CD4-positive, CD25-positive, alpha-beta regulatory T cell (primary cell): ENCODE data around the gene RCOR3. TPM values are rescaled to one million over a fixed set of nuclear protein-coding genes. Genes with fewer than 3 reads are reported as not detected.
"Not testable (repeated sequence)": the region's sequence is repeated elsewhere in the genome, so short reads cannot be mapped to it uniquely, and the experiment has no call there.

Source experiments
- ATAC-seq, 2 donors: fragments of 150-1000 bp; cut with Tn5 transposase; one replicate each; pipeline ENCODE4 v1.10.0; 2021; ENCODE audit warnings: low read depth in 2 of 2, moderate number of reproducible peaks in 2 of 2, moderate library complexity in 1 of 2
- DNase-seq, 3 donors: peaks; one replicate each; pipeline versions ENCODE4 v3.0.0 to v3.0.0-alpha.2; 2012 to 2022; ENCODE audit warnings: mixed read lengths in 1 of 3
- H3K27ac ChIP-seq: one replicate; pipeline ENCODE4 v1.7.0; 2013; ENCODE audit warnings: mild to moderate bottlenecking, low read length; ENCODE audit not compliant: insufficient read depth, poor library complexity, severe bottlenecking
- H3K27me3 ChIP-seq: one replicate; pipeline ENCODE4 v1.7.0; 2013; ENCODE audit warnings: low read length; ENCODE audit not compliant: control insufficient read depth, insufficient read depth
- H3K36me3 ChIP-seq: one replicate; pipeline ENCODE4 v1.7.0; 2013; ENCODE audit warnings: mild to moderate bottlenecking, low read length, moderate library complexity; ENCODE audit not compliant: control insufficient read depth, insufficient read depth
- H3K4me1 ChIP-seq: 2 replicates; pipeline ENCODE4 v1.7.0; 2013; ENCODE audit warnings: mild to moderate bottlenecking, low read length; ENCODE audit not compliant: insufficient read depth, control insufficient read depth, poor library complexity, severe bottlenecking
- H3K4me3 ChIP-seq: one replicate; pipeline ENCODE4 v1.7.0; 2013; ENCODE audit warnings: low read depth, mild to moderate bottlenecking, low read length, moderate library complexity
- H3K9me3 ChIP-seq, 2 experiments: 1 replicate in 1 of 2; 2 replicates in 1 of 2; pipeline ENCODE4 v1.7.0; 2013; ENCODE audit warnings: low read length in 2 of 2, mild to moderate bottlenecking in 1 of 2, moderate library complexity in 1 of 2; ENCODE audit not compliant: control insufficient read depth in 2 of 2
- H3K27ac Mint-ChIP-seq, 3 donors: one replicate each; pipeline ENCODE4 v1.8.0; 2020 to 2022; ENCODE audit warnings: mild to moderate bottlenecking in 3 of 3, mixed read lengths in 3 of 3, moderate library complexity in 2 of 3
- H3K27me3 Mint-ChIP-seq: one replicate; pipeline ENCODE4 v1.8.0; 2022; ENCODE audit warnings: mild to moderate bottlenecking, mixed read lengths
- H3K36me3 Mint-ChIP-seq: one replicate; pipeline ENCODE4 v1.8.0; 2020; ENCODE audit warnings: mixed read lengths
- H3K4me1 Mint-ChIP-seq, 4 donors: one replicate each; pipeline ENCODE4 v1.8.0; 2020 to 2022; ENCODE audit warnings: mixed read lengths in 4 of 4, mild to moderate bottlenecking in 1 of 4
- H3K4me3 Mint-ChIP-seq, 4 donors: one replicate each; pipeline ENCODE4 v1.8.0; 2020 to 2022; ENCODE audit warnings: mild to moderate bottlenecking in 4 of 4, mixed read lengths in 4 of 4, moderate library complexity in 3 of 4
- H3K9me3 Mint-ChIP-seq, 7 donors: one replicate each; pipeline ENCODE4 v1.8.0; 2020 to 2022; ENCODE audit warnings: mixed read lengths in 7 of 7, mild to moderate bottlenecking in 3 of 7, moderate library complexity in 2 of 7
- polyA plus RNA-seq, 4 donors: library from polyadenylated mRNA; unstranded; fragments of 300-500 nt; fragmentation: Illumina TruSeq; gene quantifications; one replicate each; pipeline ENCODE4 v1.2.3, GENCODE V29; 2021
- total RNA-seq: library from RNA; stranded (reverse); gene quantifications from one replicate; pipeline ENCODE4 v1.2.3, GENCODE V29; 2022

RCOR3 gene
- total and polyA plus RNA-seq, 5 donors from 2014 or later, result 22.7 to 73.9 (median 26.8) TPM

GRCh38 chr1:211318576-211319280 is 59.6 kb downstream of the RCOR3 start:
- ATAC-seq (no peak), DNase-seq (no peak)
- Histone ChIP-seq H3K36me3 (peaks cover 21% of the 10 kb centered on the region), H3K4me1 (no peaks in the 10 kb centered on the region), H3K27ac (no peak overlapping the region), H3K9me3 (no peaks in the 10 kb centered on the region), H3K27me3 (no peaks in the 10 kb centered on the region), H3K4me3 (no peak overlapping the region)
- H3K4me3 Mint-ChIP-seq, result no peak overlapping the region
- peaks cover 6% of the 10 kb centered on the region for H3K27me3 Mint-ChIP-seq
- no peak overlapping the region for H3K27ac Mint-ChIP-seq
- peaks cover 9 to 25% (median 12%) of the 10 kb centered on the region in 4 donors for H3K4me1 Mint-ChIP-seq
- peaks cover 1% of the 10 kb centered on the region for H3K36me3 Mint-ChIP-seq
- no peaks in the 10 kb centered on the region for H3K9me3 Mint-ChIP-seq

DNA sequence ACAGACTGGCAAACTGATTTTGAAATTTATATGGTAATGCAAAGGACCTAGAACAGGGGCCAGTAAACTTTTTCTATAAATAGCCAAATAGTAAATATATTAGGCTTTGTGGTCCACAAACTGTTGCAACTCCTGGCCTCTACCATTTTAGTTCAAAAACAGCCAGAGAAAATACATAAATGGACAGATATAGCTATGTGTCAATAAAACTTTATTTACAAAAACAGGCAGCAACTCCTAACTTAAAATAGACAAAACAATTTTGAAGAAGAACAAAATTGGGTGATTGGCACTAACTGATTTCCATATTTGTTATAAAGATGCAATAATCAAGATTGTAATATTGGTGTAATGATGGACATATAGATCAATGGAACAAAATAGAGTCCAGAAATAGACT is 60.7 kb downstream of the RCOR3 start:
- ATAC-seq (no peak), DNase-seq (no peak)
- Histone ChIP-seq H3K9me3 (no peaks in the 10 kb centered on the region), H3K27ac (no peak overlapping the region), H3K27me3 (no peaks in the 10 kb centered on the region), H3K4me1 (no peaks in the 10 kb centered on the region), H3K36me3 (peaks cover 11% of the 10 kb centered on the region), H3K4me3 (no peak overlapping the region)
- no peaks in the 10 kb centered on the region for H3K36me3 Mint-ChIP-seq
- H3K4me1 Mint-ChIP-seq, result peaks cover 14 to 31% (median 15%) of the 10 kb centered on the region in 4 donors
- H3K4me3 Mint-ChIP-seq, result no peak overlapping the region
- H3K9me3 Mint-ChIP-seq, result no peaks in the 10 kb centered on the region
- peaks cover 6% of the 10 kb centered on the region for H3K27me3 Mint-ChIP-seq
- H3K27ac Mint-ChIP-seq, result no peak overlapping the region

- no peaks in the 10 kb centered on the region for H3K36me3 Mint-ChIP-seq
- H3K27ac Mint-ChIP-seq, result no peak overlapping the region
- Histone ChIP-seq H3K27me3 (no peaks in the 10 kb centered on the region), H3K4me3 (no peak overlapping the region), H3K4me1 (peaks cover 7% of the 10 kb centered on the region), H3K27ac (no peak overlapping the region), H3K36me3 (peaks cover 7% of the 10 kb centered on the region), H3K9me3 (no peaks in the 10 kb centered on the region)
- H3K9me3 Mint-ChIP-seq, result no peaks in the 10 kb centered on the region
- DNase-seq (peak in 2 of 3 donors; percentile 31 to 47), ATAC-seq (peak; percentile 56 to 58)
- H3K4me1 Mint-ChIP-seq, result peaks cover 16 to 38% (median 21%) of the 10 kb centered on the region in 4 donors
- H3K4me3 Mint-ChIP-seq, result peak overlapping the region in 1 of 4 donors; percentile 50
- H3K27me3 Mint-ChIP-seq, result peaks cover 6% of the 10 kb centered on the region
Observed at GRCh38 chr1:211320980-211321379, 61.8 kb downstream of the RCOR3 start.

- H3K36me3 ChIP-seq, H3K36me3 Mint-ChIP-seq, H3K27ac ChIP-seq, H3K27me3 Mint-ChIP-seq, DNase-seq, H3K9me3 ChIP-seq, H3K27me3 ChIP-seq, ATAC-seq, H3K27ac Mint-ChIP-seq, H3K4me3 Mint-ChIP-seq, H3K9me3 Mint-ChIP-seq, H3K4me3 ChIP-seq: not testable (repeated sequence)
- H3K4me1 Mint-ChIP-seq, result peaks cover 16 to 42% (median 25%) of the 10 kb centered on the region in 4 donors
- H3K4me1 ChIP-seq, result peaks cover 11% of the 10 kb centered on the region
Observed at GRCh38 chr1:211321646-211322045, 62.5 kb downstream of the RCOR3 start.

- no peak overlapping the region for H3K4me3 ChIP-seq
- Mint-ChIP-seq H3K27me3 (peaks cover 6% of the 10 kb centered on the region), H3K9me3 (no peaks in the 10 kb centered on the region), H3K4me1 (peaks cover 14 to 52% (median 32%) of the 10 kb centered on the region in 4 donors), H3K4me3 (peak overlapping the region in 2 of 4 donors; percentile 27 to 95), H3K36me3 (peaks cover 4% of the 10 kb centered on the region), H3K27ac (peak overlapping the region in 1 of 3 donors; percentile 10)
- peaks cover 23% of the 10 kb centered on the region for H3K4me1 ChIP-seq
- H3K27me3 ChIP-seq, result no peaks in the 10 kb centered on the region
- DNase-seq (peak; percentile 47 to 85 (median 74)), ATAC-seq (peak; percentile 78 to 80)
- no peaks in the 10 kb centered on the region for H3K9me3 ChIP-seq
- H3K27ac ChIP-seq, result no peak overlapping the region
- H3K36me3 ChIP-seq, result no peaks in the 10 kb centered on the region
Observed at GRCh38 chr1:211323156-211324063, 64.2 kb downstream of the RCOR3 start.

DNA sequence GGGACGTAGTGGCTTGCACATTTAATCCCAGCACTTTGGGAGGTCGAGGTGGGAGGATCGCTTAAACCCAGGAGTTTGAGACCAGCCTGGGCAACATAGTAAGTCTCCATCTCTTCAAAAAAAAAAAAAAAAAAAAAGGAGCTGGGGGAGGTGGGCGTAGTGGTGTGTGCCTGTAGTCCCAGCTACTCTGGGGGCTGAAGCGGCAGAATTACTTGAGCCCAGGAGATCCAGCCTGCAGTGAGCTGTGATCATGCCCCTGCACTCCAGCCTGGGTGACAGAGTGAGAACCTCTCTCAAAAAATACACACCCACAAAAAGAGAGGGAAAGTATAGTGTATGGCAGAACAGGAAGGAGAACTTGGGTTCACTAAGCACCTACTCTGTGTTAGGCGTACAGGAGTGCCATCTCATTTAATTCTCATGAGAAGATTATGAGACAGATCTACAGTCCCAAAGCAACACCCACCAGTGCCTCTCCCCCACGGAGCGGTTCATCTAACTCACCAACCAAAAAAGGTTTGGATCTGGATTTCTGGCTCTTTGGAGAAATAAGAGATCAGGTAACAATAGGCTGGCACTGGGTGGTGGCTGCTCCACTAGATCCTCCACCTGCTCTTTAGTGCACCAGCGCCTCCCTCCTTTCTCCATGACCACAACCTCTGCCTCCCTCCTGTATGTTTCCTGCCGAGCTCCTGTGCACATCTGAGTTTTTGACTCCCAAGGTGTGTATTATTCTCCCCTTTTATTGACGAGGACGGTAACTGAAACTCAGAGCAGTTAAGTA is 66.0 kb downstream of the RCOR3 start:
- DNase-seq (no peak), ATAC-seq (no peak)
- Mint-ChIP-seq H3K36me3 (peaks cover 11% of the 10 kb centered on the region), H3K4me3 (peak overlapping the region; percentile 95 to 97 (median 96)), H3K4me1 (peaks cover 24 to 65% (median 49%) of the 10 kb centered on the region in 4 donors), H3K9me3 (no peaks in the 10 kb centered on the region), H3K27me3 (peaks cover 3% of the 10 kb centered on the region), H3K27ac (peak overlapping the region; percentile 95 to 99 (median 98))
- no peak overlapping the region for H3K4me3 ChIP-seq
- peaks cover 40% of the 10 kb centered on the region for H3K4me1 ChIP-seq
- H3K36me3 ChIP-seq, result no peaks in the 10 kb centered on the region
- no peaks in the 10 kb centered on the region for H3K9me3 ChIP-seq
- H3K27ac ChIP-seq, result no peak overlapping the region
- H3K27me3 ChIP-seq, result no peaks in the 10 kb centered on the region

GRCh38 chr1:211326140-211326527 is 67.0 kb downstream of the RCOR3 start:
- Mint-ChIP-seq H3K4me3 (peak overlapping the region; percentile 95 to 97 (median 96)), H3K4me1 (peaks cover 31 to 70% (median 55%) of the 10 kb centered on the region in 4 donors), H3K27me3 (no peaks in the 10 kb centered on the region), H3K27ac (peak overlapping the region; percentile 95 to 99 (median 98)), H3K36me3 (peaks cover 12% of the 10 kb centered on the region), H3K9me3 (no peaks in the 10 kb centered on the region)
- peaks cover 50% of the 10 kb centered on the region for H3K4me1 ChIP-seq
- H3K4me3 ChIP-seq, result peak overlapping the region; percentile 83
- DNase-seq (no peak), ATAC-seq (no peak)
- peak overlapping the region; percentile 70 for H3K27ac ChIP-seq
- no peaks in the 10 kb centered on the region for H3K27me3 ChIP-seq
- H3K9me3 ChIP-seq, result no peaks in the 10 kb centered on the region
- peaks cover 2% of the 10 kb centered on the region for H3K36me3 ChIP-seq
